GM12864 (cell line): ENCODE measurements around the gene CLEC2D.
A peak's percentile ranks its signal among the peaks of the same experiment; 100 is the strongest.

Source experiments
- DNase-seq: peaks from one replicate; pipeline ENCODE4 v3.0.0-alpha.2; 2011; ENCODE audit warnings: low read depth
- H3K4me3 ChIP-seq: 2 replicates; pipeline ENCODE4 v1.5.1; 2011; ENCODE audit warnings: mild to moderate bottlenecking, low read depth, low read length, control low read depth
- TF ChIP-seq, protein P1 (sequence below): IDR thresholded peaks from 2 replicates; pipeline ENCODE4 v1.5.1; 2011; ENCODE audit warnings: low read depth, mild to moderate bottlenecking, moderate library complexity, low read length, control low read depth, inconsistent platforms; ENCODE audit errors: missing control alignments

The CLEC2D gene

DNA sequence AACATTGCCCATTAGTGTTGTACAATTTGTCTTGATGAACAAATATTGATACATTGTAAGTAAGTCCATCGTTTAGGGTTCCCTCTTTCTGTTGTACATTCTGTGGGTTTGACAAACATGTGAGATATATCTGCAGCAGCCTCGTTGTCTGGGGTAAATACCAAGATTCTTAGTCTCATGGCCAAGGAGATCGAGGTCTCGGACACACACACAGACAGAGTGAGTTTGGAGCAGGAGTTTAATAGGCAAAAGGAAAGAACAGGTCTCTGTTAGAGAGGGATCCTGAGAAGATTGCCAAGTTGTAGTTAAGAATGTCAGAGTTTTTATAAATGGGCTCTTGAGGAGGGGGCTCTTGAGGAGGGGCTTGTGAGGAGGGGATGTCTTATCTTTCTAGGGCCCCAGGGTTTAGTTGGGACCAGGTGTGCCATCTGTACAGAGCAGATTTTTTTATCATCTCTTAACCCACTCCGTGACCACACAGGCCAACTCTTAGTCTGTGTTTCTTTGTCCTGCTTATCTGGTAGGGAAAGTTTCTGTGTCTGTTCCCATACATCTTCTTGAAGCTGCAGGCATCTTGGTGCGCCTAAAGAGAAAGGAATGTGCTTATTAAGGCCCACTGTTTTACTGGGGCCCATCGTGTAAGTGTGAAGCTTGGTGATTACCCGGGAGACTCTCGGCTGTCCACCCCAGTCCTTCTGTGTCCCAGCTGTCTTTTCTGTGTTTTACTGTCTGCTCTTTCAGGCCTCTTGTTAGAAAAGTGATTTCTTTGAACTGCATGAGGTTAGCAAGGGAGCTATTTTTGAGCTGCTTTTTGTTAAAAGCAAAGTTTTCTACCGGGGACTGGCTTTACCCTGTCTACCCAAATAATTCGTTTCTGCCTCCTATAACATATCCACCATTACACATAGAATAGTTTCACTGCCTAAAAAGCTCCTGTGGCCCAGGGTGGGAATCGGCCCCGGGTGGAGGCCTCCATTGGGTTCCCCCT, 22.4 kb upstream of the CLEC2D start:
- peak overlapping the region; percentile 86 for H3K4me3 ChIP-seq
- TF ChIP-seq, protein P1, sequence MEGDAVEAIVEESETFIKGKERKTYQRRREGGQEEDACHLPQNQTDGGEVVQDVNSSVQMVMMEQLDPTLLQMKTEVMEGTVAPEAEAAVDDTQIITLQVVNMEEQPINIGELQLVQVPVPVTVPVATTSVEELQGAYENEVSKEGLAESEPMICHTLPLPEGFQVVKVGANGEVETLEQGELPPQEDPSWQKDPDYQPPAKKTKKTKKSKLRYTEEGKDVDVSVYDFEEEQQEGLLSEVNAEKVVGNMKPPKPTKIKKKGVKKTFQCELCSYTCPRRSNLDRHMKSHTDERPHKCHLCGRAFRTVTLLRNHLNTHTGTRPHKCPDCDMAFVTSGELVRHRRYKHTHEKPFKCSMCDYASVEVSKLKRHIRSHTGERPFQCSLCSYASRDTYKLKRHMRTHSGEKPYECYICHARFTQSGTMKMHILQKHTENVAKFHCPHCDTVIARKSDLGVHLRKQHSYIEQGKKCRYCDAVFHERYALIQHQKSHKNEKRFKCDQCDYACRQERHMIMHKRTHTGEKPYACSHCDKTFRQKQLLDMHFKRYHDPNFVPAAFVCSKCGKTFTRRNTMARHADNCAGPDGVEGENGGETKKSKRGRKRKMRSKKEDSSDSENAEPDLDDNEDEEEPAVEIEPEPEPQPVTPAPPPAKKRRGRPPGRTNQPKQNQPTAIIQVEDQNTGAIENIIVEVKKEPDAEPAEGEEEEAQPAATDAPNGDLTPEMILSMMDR = no peak
- no peak for DNase-seq

DNA sequence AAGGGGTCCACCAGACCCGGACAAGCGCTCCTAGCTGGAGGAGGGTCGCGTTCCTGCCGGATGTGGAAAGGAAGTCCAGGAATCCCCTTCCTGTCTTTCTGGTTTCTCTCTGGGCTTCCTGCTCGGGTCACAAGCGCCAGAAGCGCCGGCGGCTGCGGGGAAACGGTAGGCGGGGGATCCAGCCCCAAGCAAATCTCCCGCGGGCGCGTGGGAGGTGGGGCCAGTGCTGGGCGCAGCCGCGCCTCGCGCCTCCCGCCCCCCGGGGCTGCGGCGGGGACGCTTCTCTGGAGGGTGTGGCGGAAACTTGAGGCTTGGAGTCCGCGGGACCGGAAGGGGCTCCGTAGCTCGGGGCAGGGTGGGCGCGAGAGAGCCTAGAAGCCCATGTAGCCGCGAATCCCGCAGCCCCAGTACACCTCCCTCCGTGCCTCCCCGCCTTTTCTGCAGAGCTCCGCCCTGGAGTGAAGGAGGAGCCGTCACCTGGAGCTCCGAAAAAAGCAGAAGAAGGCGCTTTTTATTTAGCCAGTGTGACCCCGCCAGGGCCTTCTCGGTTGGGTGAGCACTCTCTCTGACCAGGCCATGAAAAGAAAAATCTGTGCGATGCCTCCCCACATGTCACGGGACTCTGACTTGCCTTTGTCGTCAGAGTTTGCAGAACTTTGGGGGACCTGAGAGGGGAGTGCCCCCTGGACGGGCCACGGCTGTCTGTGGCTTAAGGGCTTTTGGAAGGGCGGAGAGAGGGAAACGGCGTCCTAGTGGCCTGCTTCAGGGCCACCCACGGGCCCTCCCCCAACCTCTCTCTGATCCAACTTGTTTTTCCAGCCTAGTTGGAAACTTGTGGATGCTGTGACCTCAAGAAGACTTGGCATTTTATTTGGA, 21.4 kb upstream of the CLEC2D start:
- H3K4me3 ChIP-seq = peak overlapping the region; percentile 86
- peak; percentile 93 for DNase-seq

DNA sequence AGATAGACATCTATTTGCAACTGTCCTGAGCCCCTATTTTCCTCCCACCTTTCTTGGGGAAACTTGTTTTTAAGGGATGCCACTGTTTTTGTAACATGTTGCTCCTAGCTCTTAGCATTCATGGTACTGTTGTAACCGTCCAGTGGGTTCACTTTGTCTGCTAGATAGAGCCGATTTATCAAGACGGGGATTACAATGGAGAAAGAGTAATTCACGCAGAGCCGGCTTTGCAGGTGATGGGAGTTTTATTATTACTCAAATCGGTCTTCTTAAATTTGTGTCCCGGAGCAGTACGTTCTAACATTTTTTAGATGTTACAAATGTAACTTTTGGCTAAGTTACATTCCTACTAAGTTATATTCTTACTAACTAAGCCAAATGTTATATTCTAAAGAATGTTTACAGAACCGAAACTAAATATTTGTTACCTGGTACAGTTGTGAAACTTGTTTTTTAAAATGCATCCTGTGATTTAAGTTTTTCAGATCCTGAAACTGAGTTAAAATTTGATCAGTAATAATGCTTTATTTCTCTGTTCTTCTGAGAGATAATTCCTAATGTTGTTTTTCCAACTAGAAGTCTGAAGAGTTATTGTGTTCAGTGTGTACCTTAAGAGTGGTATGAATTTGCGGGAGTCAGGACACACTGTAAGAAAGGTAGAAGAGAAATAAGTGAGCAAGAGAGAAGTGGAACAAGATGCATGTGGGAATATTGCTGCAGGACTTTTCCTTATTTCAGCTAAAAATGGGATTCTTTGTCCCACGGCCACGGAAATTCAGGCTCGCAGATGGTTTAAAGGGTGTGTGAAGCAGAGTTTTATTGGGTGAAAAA, 20.6 kb upstream of the CLEC2D start:
- H3K4me3 ChIP-seq = peak overlapping the region; percentile 86
- DNase-seq = no peak
- TF ChIP-seq, protein P1 = no peak

More for the DNA sequence above, 21.4 kb upstream of the CLEC2D start:
- TF ChIP-seq, protein P1 = no peak

DNA sequence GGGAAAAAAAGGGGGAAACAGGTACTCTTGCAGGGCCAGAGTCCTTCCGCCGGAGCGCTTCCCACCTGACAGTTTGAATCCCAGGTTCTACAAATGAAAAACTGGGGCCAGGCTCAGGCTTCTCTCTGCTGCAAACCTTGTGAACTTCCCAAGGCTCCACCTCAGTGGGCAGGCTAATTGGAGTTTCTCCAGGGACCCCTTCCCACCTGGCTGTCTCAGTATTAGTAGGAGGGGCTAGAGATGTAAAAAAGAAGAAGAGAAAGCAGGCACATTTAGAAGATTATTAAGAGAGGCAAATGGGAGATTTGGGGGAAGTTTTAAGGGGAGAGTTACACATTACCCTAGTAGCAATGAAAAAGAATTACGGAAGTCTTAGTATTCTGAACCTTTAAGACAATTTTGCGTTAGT, 20.0 kb upstream of the CLEC2D start:
- TF ChIP-seq, protein P1 = no peak
- peak overlapping the region; percentile 86 for H3K4me3 ChIP-seq
- no peak for DNase-seq

DNA sequence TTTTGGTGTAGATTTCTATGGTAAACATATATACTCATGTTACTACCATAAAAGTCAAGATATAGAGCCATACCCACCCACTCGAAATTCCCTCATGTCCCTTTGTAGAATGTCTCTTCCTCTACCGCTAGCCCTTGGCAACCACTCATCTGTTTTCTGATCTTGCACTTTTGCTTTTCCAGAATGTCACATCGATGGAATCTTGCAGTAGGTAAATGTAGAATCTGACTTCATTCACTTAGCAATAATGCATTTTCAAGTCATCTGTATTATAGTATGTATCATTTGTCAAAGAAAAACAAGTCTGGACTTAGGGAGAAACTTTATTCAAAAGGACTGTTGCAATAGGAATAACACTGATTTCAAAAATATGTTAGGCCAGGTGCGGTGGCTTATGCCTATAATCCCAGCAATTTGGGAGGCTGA, 19.3 kb upstream of the CLEC2D start:
- H3K4me3 ChIP-seq = peak overlapping the region; percentile 86

DNA sequence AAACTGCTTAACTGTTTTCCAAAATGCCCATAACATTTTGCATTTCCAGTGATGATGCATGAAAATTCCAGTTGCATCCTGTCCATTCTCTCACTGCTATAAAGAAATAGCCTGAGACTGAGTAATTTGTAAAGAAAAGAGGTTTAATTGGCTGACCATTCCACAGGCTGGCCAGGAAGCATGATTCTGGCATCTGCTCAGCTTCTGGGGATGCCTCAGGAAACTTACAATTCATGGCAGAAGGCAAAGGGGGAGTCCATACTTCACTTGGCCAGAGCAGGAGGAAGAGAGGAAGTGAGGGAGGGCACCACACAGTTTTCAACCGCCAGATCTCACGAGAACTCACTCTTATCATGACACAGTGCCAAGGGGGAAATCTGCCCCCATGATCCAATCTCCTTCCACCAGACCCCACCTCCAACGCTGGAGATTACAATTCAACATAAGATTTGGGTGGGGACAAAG, 18.2 kb upstream of the CLEC2D start:
- H3K4me3 ChIP-seq = no peak overlapping the region; the same call in 1 of the 2 replicates
- TF ChIP-seq, protein P1 = no peak
- no peak for DNase-seq

More for the DNA sequence above, 19.3 kb upstream of the CLEC2D start:
- TF ChIP-seq, protein P1 = no peak
- DNase-seq = no peak
